ENCODE data around the gene PM20D2. TPM values are rescaled to one million over a fixed set of nuclear protein-coding genes. Genes with fewer than 3 reads are reported as not detected.
A peak's percentile ranks its signal among the peaks of the same experiment; 100 is the strongest.
"Not testable (repeated sequence)": the region's sequence is repeated elsewhere in the genome, so short reads cannot be mapped to it uniquely, and the experiment has no call there.

PM20D2 gene
- total and polyA plus RNA-seq, 2 donors (not counting 1 experiment from before 2014, with no cell fraction given), result 3.9 to 10.1 TPM

DNA sequence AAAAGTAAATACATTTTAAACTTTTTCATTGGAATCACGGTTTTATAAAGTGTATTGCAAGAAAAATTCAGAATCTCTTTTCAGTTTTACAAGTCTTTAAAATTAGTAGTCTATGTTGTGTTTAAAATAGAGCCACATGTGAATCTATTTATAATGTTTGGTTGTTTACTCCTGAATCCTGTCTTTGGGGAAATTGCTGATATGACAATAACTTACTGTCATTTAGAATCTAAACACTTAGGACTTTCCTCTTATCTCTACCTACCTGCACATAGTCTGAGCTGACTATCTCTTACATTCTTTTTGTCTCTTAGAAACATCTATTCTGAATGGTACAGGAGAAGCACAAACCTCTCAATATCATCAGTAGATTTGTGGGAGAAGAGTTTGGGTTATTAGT is 23.9 kb upstream of the PM20D2 start:
- TF ChIP-seq, protein P1, sequence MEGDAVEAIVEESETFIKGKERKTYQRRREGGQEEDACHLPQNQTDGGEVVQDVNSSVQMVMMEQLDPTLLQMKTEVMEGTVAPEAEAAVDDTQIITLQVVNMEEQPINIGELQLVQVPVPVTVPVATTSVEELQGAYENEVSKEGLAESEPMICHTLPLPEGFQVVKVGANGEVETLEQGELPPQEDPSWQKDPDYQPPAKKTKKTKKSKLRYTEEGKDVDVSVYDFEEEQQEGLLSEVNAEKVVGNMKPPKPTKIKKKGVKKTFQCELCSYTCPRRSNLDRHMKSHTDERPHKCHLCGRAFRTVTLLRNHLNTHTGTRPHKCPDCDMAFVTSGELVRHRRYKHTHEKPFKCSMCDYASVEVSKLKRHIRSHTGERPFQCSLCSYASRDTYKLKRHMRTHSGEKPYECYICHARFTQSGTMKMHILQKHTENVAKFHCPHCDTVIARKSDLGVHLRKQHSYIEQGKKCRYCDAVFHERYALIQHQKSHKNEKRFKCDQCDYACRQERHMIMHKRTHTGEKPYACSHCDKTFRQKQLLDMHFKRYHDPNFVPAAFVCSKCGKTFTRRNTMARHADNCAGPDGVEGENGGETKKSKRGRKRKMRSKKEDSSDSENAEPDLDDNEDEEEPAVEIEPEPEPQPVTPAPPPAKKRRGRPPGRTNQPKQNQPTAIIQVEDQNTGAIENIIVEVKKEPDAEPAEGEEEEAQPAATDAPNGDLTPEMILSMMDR (conservative IDR thresholded peaks at IDR 0.05 in 1 of 2, IDR thresholded peaks at IDR 0.05 in 1 of 2; ENCODE audit: low read depth in 1 of 2, low read length in 2 of 2), result no peak
- no peak for TF ChIP-seq EZH2 (IDR thresholded peaks at IDR 0.05; ENCODE audit: low read length, missing control alignments)
- Histone ChIP-seq H3K36me3 (ENCODE audit: control insufficient read depth, insufficient read depth, low read length) (no peaks in the 10 kb centered on the region), H3K27me3 (ENCODE audit: control insufficient read depth, insufficient read depth, low read length) (peaks cover under 1% of the 10 kb centered on the region), H3K79me2 (ENCODE audit: control insufficient read depth, insufficient read depth, low read length) (no peaks in the 10 kb centered on the region), H3K9ac (ENCODE audit: insufficient read depth, low read length) (no peak overlapping the region), H2AFZ (ENCODE audit: low read length) (no peak overlapping the region), H3K9me3 (ENCODE audit: control insufficient read depth, insufficient read depth, low read depth, low read length) (no peaks in the 10 kb centered on the region), H3K4me2 (ENCODE audit: extremely low read depth, insufficient read depth, low read length) (no peak overlapping the region), H3K4me1 (ENCODE audit: control insufficient read depth, extremely low read depth, insufficient read depth, low read length) (no peaks in the 10 kb centered on the region), H3K27ac (ENCODE audit: insufficient read depth, low read length) (no peak overlapping the region), H3K4me3 (replicated peaks in 1 of 4; ENCODE audit: control extremely low read depth in 1 of 4, insufficient read depth in 1 of 4, low read depth in 3 of 4, low read length in 4 of 4) (no peak overlapping the region), H4K20me1 (ENCODE audit: control insufficient read depth, extremely low read depth, insufficient read depth, low read length) (no peaks in the 10 kb centered on the region)
- DNase-seq (ENCODE audit: low read depth in 2 of 2), result no peak

DNA sequence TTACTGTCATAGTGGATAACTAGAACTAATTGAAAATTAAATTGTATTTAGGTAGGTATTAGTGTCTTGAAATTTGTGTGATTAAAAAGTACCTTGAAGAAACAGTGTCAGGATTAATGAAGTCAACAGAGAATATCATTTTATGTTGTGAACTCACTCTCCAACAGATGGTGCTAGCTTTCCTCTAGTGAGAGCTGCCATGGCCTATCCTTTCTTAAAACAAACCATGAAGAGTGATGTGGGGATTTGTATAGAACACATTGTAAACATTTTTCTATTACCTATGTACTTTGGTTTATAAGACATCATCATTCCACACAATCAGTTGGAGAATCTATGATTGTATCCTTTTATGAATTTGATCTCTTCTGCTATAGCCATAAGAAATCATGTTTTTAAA is 23.2 kb upstream of the PM20D2 start:
- H3K27ac ChIP-seq (ENCODE audit: insufficient read depth, low read length), result no peak overlapping the region
- H4K20me1 ChIP-seq (ENCODE audit: control insufficient read depth, extremely low read depth, insufficient read depth, low read length), result no peaks in the 10 kb centered on the region
- no peak for TF ChIP-seq EZH2 (IDR thresholded peaks at IDR 0.05; ENCODE audit: low read length, missing control alignments)
- TF ChIP-seq, protein P1 (conservative IDR thresholded peaks at IDR 0.05 in 1 of 2, IDR thresholded peaks at IDR 0.05 in 1 of 2; ENCODE audit: low read depth in 1 of 2, low read length in 2 of 2), result peak; percentile 48 to 63
- no peak overlapping the region for H2AFZ ChIP-seq (ENCODE audit: low read length)
- peak; percentile 23 to 66 for DNase-seq (ENCODE audit: low read depth in 2 of 2)
- no peaks in the 10 kb centered on the region for H3K79me2 ChIP-seq (ENCODE audit: control insufficient read depth, insufficient read depth, low read length)
- no peaks in the 10 kb centered on the region for H3K36me3 ChIP-seq (ENCODE audit: control insufficient read depth, insufficient read depth, low read length)
- no peak overlapping the region for H3K9ac ChIP-seq (ENCODE audit: insufficient read depth, low read length)
- H3K27me3 ChIP-seq (ENCODE audit: control insufficient read depth, insufficient read depth, low read length), result no peaks in the 10 kb centered on the region
- H3K9me3 ChIP-seq (ENCODE audit: control insufficient read depth, insufficient read depth, low read depth, low read length), result no peaks in the 10 kb centered on the region
- H3K4me3 ChIP-seq (replicated peaks in 1 of 4; ENCODE audit: control extremely low read depth in 1 of 4, insufficient read depth in 1 of 4, low read depth in 3 of 4, low read length in 4 of 4), result no peak overlapping the region
- H3K4me2 ChIP-seq (ENCODE audit: extremely low read depth, insufficient read depth, low read length), result no peak overlapping the region
- no peaks in the 10 kb centered on the region for H3K4me1 ChIP-seq (ENCODE audit: control insufficient read depth, extremely low read depth, insufficient read depth, low read length)

DNA sequence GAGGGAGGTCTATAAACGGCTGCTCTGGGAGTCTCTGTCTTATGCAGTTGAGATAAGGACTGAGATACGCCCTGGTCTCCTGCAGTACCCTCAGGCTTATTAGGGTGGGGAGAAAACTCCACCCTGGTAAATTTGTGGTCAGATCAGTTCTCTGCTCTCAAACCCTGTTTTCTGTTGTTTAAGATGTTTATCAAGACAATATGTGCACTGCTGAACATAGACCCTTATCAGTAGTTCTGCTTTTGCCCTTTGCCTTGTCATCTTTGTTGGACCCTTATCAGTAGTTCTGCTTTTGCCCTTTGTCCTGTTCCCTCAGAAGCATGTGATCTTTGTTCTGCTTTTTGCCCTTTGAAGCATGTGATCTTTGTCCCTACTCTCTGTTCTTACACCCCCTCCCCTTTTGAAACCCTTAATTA is 17.6 kb upstream of the PM20D2 start:
- H3K36me3 ChIP-seq (ENCODE audit: control insufficient read depth, insufficient read depth, low read length); H2AFZ ChIP-seq (ENCODE audit: low read length); H3K9ac ChIP-seq (ENCODE audit: insufficient read depth, low read length); H4K20me1 ChIP-seq (ENCODE audit: control insufficient read depth, extremely low read depth, insufficient read depth, low read length); H3K27ac ChIP-seq (ENCODE audit: insufficient read depth, low read length); H3K4me3 ChIP-seq (replicated peaks in 1 of 4; ENCODE audit: control extremely low read depth in 1 of 4, insufficient read depth in 1 of 4, low read depth in 3 of 4, low read length in 4 of 4); H3K4me2 ChIP-seq (ENCODE audit: extremely low read depth, insufficient read depth, low read length); H3K4me1 ChIP-seq (ENCODE audit: control insufficient read depth, extremely low read depth, insufficient read depth, low read length); H3K79me2 ChIP-seq (ENCODE audit: control insufficient read depth, insufficient read depth, low read length); H3K27me3 ChIP-seq (ENCODE audit: control insufficient read depth, insufficient read depth, low read length); DNase-seq (ENCODE audit: low read depth in 2 of 2); H3K9me3 ChIP-seq (ENCODE audit: control insufficient read depth, insufficient read depth, low read depth, low read length): not testable (repeated sequence)
